PC-3 (cell line): ENCODE measurements around the gene BPIFB4. TPM values are rescaled to one million over a fixed set of nuclear protein-coding genes. Genes with fewer than 3 reads are reported as not detected.
A peak's percentile ranks its signal among the peaks of the same experiment; 100 is the strongest.

Source experiments
- ATAC-seq: fragments of 200-7000 bp; cut with Tn5 transposase; 2 replicates; pipeline ENCODE4 v1.9.1; 2020; ENCODE audit warnings: mild to moderate bottlenecking, moderate library complexity
- BruUV-seq: library from RNA; stranded (reverse); fragments of 400-500 nt; replicated peaks from 2 replicates; lab custom pipeline; 2021; lab: Mats Ljungman, UMichigan
- CTCF ChIA-PET: fragments of 300-600 bp; sonication (Branson Sonifier 250); formaldehyde crosslinking; loops from one replicate; lab custom pipeline; 2022; ENCODE audit warnings: antibody characterized with exemption; lab: Charles Lee
- POLR2A ChIA-PET: fragments of 300-600 bp; sonication (Branson Sonifier 250); formaldehyde crosslinking; loops from one replicate; lab custom pipeline; 2022; ENCODE audit warnings: antibody characterized with exemption; ENCODE audit not compliant: unreplicated experiment; lab: Charles Lee
- DNase-seq: peaks from one replicate; pipeline ENCODE4 v3.0.0-alpha.2; 2015
- H2AFZ ChIP-seq: fragments of 300-600 bp; sonication (generic); 2 replicates; pipeline ENCODE4 v1.6.0; 2016; ENCODE audit warnings: antibody characterized with exemption, low read length
- H3F3A ChIP-seq: fragments of 300-600 bp; sonication (generic); one replicate; pipeline ENCODE4 v1.6.0; 2017; ENCODE audit warnings: antibody characterized with exemption, low read length, control low read depth, mild to moderate bottlenecking; ENCODE audit not compliant: unreplicated experiment
- H3K27ac ChIP-seq: fragments of 300-600 bp; sonication (generic); 2 replicates; pipeline ENCODE4 v1.5.1; 2016; ENCODE audit warnings: mild to moderate bottlenecking, low read length
- H3K27me3 ChIP-seq: fragments of 300-600 bp; sonication (generic); 2 replicates; pipeline ENCODE4 v1.6.1; 2016; ENCODE audit warnings: low read length, mixed read lengths
- H3K36me3 ChIP-seq: fragments of 300-600 bp; sonication (generic); 2 replicates; pipeline ENCODE4 v1.6.1; 2016; ENCODE audit warnings: low read depth, mixed run types, low read length, mixed read lengths
- H3K4me1 ChIP-seq: fragments of 300-600 bp; sonication (generic); 2 replicates; pipeline ENCODE4 v1.5.1; 2016; ENCODE audit warnings: low read length; ENCODE audit not compliant: insufficient read depth
- H3K4me2 ChIP-seq: fragments of 300-600 bp; sonication (generic); 2 replicates; pipeline ENCODE4 v1.6.0; 2016; ENCODE audit warnings: low read length
- H3K4me3 ChIP-seq: fragments of 300-600 bp; sonication (generic); 2 replicates; pipeline ENCODE4 v1.5.1; 2016; ENCODE audit warnings: mild to moderate bottlenecking, low read length, mixed read lengths
- H3K79me2 ChIP-seq: fragments of 300-600 bp; sonication (generic); 2 replicates; pipeline ENCODE4 v1.6.1; 2017; ENCODE audit warnings: low read length, mixed read lengths
- H3K9ac ChIP-seq: fragments of 300-600 bp; sonication (generic); 2 replicates; pipeline ENCODE4 v1.6.0; 2016; ENCODE audit warnings: mild to moderate bottlenecking, low read length
- H3K9me2 ChIP-seq: fragments of 300-600 bp; sonication (generic); replicated peaks from 2 replicates; pipeline ENCODE4 v1.6.1; 2016; ENCODE audit warnings: mixed run types, low read length, mixed read lengths
- H3K9me3 ChIP-seq: fragments of 300-600 bp; sonication (generic); 2 replicates; pipeline ENCODE4 v1.6.1; 2016; ENCODE audit warnings: low read length, mixed read lengths
- H4K20me1 ChIP-seq: fragments of 300-600 bp; sonication (generic); 2 replicates; pipeline ENCODE4 v1.6.1; 2016; ENCODE audit warnings: low read length, mixed read lengths
- CTCF ChIP-seq: fragments of 300-600 bp; sonication (generic); conservative IDR thresholded peaks from 2 replicates; pipeline ENCODE4 v1.5.1; 2017; ENCODE audit warnings: antibody characterized with exemption, low read depth, mild to moderate bottlenecking, low read length
- EZH2 ChIP-seq: fragments of 300-600 bp; sonication (generic); IDR thresholded peaks from one replicate; pipeline ENCODE4 v1.6.1; 2017; ENCODE audit warnings: antibody characterized with exemption, mild to moderate bottlenecking, low read length; ENCODE audit not compliant: unreplicated experiment
- EZH2phosphoT487 ChIP-seq: fragments of 300-600 bp; sonication (generic); IDR thresholded peaks from 2 replicates; pipeline ENCODE4 v1.6.1; 2018; ENCODE audit warnings: mild to moderate bottlenecking, antibody characterized with exemption, low read length, borderline replicate concordance
- intact Hi-C: fragments of 100-400 bp; cut with micrococcal nuclease; formaldehyde crosslinking; loops from 2 replicates; pipeline ENCODE4 v1.9.0; 2023
- total RNA-seq: library from RNA; depleted of rRNA; stranded (reverse); fragments of >200 nt; gene quantifications from 2 replicates; pipeline ENCODE4 v1.2.3, GENCODE V29; 2014

Gene BPIFB4
- total RNA-seq, 1 experiment from 2014 or later: not detected

- intact Hi-C loops: no loop called here
- H3K9me2 ChIP-seq: no peaks in the 10 kb centered on the region
- H3K4me2 ChIP-seq: no peak overlapping the region
- H3K36me3 ChIP-seq: no peaks in the 10 kb centered on the region
- H3K9ac ChIP-seq: no peak overlapping the region
- CTCF ChIA-PET: no interaction called here
- H4K20me1 ChIP-seq: no peaks in the 10 kb centered on the region
- POLR2A ChIA-PET: no interaction called here
- no peaks in the 10 kb centered on the region for H3F3A ChIP-seq
- H3K4me1 ChIP-seq: no peaks in the 10 kb centered on the region
- BruUV-seq: no TSS peak
- H3K9me3 ChIP-seq: no peaks in the 10 kb centered on the region
- ATAC-seq (no peak), DNase-seq (no peak)
- no peak overlapping the region for H2AFZ ChIP-seq
- peaks cover 50% of the 10 kb centered on the region for H3K27me3 ChIP-seq
- H3K79me2 ChIP-seq: no peaks in the 10 kb centered on the region
- TF ChIP-seq EZH2: no peak
- no peak for TF ChIP-seq CTCF
- no peak for TF ChIP-seq EZH2phosphoT487
- H3K27ac ChIP-seq: no peak overlapping the region
- H3K4me3 ChIP-seq: no peak overlapping the region
Measured at GRCh38 chr20:33127422-33128097, 48.1 kb downstream of the BPIFB4 start.

- H3K9ac ChIP-seq: no peak overlapping the region
- peaks cover 59% of the 10 kb centered on the region for H3K27me3 ChIP-seq
- BruUV-seq: no TSS peak
- DNase-seq: peak; percentile 43
- CTCF ChIA-PET: no interaction called here
- no peaks in the 10 kb centered on the region for H4K20me1 ChIP-seq
- no peak overlapping the region for H3K4me2 ChIP-seq
- H3K9me3 ChIP-seq: no peaks in the 10 kb centered on the region
- H3K4me1 ChIP-seq: no peaks in the 10 kb centered on the region
- H3K9me2 ChIP-seq: no peaks in the 10 kb centered on the region
- POLR2A ChIA-PET: no interaction called here
- H3K36me3 ChIP-seq: no peaks in the 10 kb centered on the region
- intact Hi-C loops: no loop called here
- ATAC-seq: no peak
- no peak overlapping the region for H3K4me3 ChIP-seq
- H3K27ac ChIP-seq: peak overlapping the region; percentile 52
- H2AFZ ChIP-seq: no peak overlapping the region
- no peaks in the 10 kb centered on the region for H3F3A ChIP-seq
- TF ChIP-seq CTCF (no peak), EZH2 (no peak), EZH2phosphoT487 (no peak)
- no peaks in the 10 kb centered on the region for H3K79me2 ChIP-seq
Measured at GRCh38 chr20:33130568-33131061, 51.2 kb downstream of the BPIFB4 start.

- Histone ChIP-seq H3K9me2 (no peaks in the 10 kb centered on the region), H3K27ac (no peak overlapping the region; the same call in 1 of the 2 replicates), H2AFZ (no peak overlapping the region), H3K9me3 (no peaks in the 10 kb centered on the region), H3K9ac (no peak overlapping the region), H3K4me3 (no peak overlapping the region), H3F3A (no peaks in the 10 kb centered on the region), H3K27me3 (peaks cover 46% of the 10 kb centered on the region), H3K36me3 (no peaks in the 10 kb centered on the region), H4K20me1 (no peaks in the 10 kb centered on the region), H3K4me2 (no peak overlapping the region), H3K4me1 (no peaks in the 10 kb centered on the region), H3K79me2 (no peaks in the 10 kb centered on the region)
- BruUV-seq: no TSS peak
- DNase-seq (no peak), ATAC-seq (no peak)
- POLR2A ChIA-PET: no interaction called here
- intact Hi-C loops: no loop called here
- CTCF ChIA-PET: no interaction called here
- TF ChIP-seq EZH2phosphoT487: no peak
- TF ChIP-seq EZH2: no peak
- TF ChIP-seq CTCF: no peak
Measured at GRCh38 chr20:33131949-33132473, 52.6 kb downstream of the BPIFB4 start.
